ENCODE results near the gene ELOVL7.

The ELOVL7 gene

DNA sequence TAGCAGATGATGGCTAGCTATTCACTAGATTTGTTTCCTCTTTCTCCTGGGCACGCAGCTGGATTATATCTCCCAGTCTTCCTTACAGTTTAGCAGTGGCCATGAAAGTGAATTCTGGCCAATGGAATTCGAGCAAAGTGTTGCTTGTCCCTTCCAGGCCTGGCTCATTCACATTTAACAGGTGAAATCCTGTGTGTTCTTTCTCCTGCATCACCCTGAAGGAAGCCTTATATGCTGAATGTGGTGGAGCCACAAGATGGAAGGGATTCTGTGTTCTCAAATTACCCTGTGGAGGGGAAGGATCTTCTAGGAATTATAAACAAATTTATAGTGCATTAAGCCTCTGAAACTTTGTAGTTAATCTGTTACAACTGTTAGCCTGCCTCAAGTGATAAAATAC lies 8.2 kb upstream of the ELOVL7 start:
- no peak for DNase-seq (ENCODE audit: extremely low read depth, low read depth)

DNA sequence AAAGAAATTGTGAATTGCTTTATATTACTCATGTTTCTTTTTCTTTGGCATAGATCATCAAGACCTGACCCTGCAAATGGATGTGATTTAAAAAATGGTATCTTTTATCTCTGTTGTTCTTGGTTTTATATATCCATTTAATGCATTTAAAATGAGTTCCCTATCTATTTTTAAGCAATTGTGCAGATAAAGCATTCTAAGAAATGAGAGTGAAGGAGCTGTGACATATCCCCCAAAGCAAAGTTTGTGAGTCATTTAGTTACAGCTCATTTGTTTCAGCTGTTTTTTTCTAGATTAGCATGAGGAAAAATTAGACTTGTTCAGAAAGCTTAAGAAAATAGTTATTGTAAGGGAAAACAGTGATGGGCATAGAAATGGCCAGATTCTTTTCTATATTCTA lies 7.6 kb upstream of the ELOVL7 start:
- no peak overlapping the region for H3K4me3 ChIP-seq (replicated peaks; ENCODE audit: low read depth, low read length)
- TF ChIP-seq, protein P1, sequence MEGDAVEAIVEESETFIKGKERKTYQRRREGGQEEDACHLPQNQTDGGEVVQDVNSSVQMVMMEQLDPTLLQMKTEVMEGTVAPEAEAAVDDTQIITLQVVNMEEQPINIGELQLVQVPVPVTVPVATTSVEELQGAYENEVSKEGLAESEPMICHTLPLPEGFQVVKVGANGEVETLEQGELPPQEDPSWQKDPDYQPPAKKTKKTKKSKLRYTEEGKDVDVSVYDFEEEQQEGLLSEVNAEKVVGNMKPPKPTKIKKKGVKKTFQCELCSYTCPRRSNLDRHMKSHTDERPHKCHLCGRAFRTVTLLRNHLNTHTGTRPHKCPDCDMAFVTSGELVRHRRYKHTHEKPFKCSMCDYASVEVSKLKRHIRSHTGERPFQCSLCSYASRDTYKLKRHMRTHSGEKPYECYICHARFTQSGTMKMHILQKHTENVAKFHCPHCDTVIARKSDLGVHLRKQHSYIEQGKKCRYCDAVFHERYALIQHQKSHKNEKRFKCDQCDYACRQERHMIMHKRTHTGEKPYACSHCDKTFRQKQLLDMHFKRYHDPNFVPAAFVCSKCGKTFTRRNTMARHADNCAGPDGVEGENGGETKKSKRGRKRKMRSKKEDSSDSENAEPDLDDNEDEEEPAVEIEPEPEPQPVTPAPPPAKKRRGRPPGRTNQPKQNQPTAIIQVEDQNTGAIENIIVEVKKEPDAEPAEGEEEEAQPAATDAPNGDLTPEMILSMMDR (IDR thresholded peaks at IDR 0.05; ENCODE audit: low read depth, low read length, missing control alignments): no peak
- DNase-seq (ENCODE audit: extremely low read depth, low read depth): no peak

More for the DNA sequence above, 8.2 kb upstream of the ELOVL7 start:
- TF ChIP-seq, protein P1 (IDR thresholded peaks at IDR 0.05; ENCODE audit: low read depth, low read length, missing control alignments): no peak
- H3K4me3 ChIP-seq (replicated peaks; ENCODE audit: low read depth, low read length): no peak overlapping the region

- H3K4me3 ChIP-seq (replicated peaks; ENCODE audit: low read depth, low read length): no peak overlapping the region
- no peak for DNase-seq (ENCODE audit: extremely low read depth, low read depth)
- TF ChIP-seq, protein P1 (IDR thresholded peaks at IDR 0.05; ENCODE audit: low read depth, low read length, missing control alignments): no peak
Observed at GRCh38 chr5:60846298-60846697, 2.2 kb upstream of the ELOVL7 start.

- TF ChIP-seq, protein P1 (IDR thresholded peaks at IDR 0.05; ENCODE audit: low read depth, low read length, missing control alignments): no peak
- H3K4me3 ChIP-seq (replicated peaks; ENCODE audit: low read depth, low read length): peak overlapping the region; percentile 54
- DNase-seq (ENCODE audit: extremely low read depth, low read depth): no peak
Observed at GRCh38 chr5:60843386-60843935, 608 bp downstream of the ELOVL7 start.

DNA sequence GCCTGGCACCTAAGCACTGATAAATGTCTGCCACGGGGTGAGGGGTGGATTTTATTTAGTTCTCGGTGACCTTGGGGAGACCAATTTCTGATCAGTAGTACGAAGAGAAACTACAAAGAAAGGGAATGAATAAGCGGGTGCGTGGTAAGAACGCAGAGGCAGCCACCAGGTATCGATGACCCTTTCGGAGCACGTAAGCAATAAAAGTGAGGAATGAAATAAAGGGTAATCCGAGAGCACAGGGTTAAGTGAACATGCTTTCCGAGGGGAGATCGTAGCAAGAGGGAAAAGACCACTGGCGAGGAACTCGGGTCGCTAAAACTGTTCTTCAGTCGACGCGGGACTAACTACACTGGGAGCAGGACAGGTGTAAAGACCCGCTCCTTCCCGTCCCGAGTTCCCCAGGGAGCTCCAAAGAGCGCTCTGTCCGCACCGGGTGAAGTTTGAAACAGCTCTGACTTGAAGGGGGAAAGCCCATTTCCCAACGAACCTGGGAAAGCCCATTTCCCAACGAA lies 1.1 kb downstream of the ELOVL7 start:
- TF ChIP-seq, protein P1 (IDR thresholded peaks at IDR 0.05; ENCODE audit: low read depth, low read length, missing control alignments): no peak
- no peak for DNase-seq (ENCODE audit: extremely low read depth, low read depth)
- H3K4me3 ChIP-seq (replicated peaks; ENCODE audit: low read depth, low read length): peak overlapping the region; percentile 54; the same call in 1 of the 2 replicates

DNA sequence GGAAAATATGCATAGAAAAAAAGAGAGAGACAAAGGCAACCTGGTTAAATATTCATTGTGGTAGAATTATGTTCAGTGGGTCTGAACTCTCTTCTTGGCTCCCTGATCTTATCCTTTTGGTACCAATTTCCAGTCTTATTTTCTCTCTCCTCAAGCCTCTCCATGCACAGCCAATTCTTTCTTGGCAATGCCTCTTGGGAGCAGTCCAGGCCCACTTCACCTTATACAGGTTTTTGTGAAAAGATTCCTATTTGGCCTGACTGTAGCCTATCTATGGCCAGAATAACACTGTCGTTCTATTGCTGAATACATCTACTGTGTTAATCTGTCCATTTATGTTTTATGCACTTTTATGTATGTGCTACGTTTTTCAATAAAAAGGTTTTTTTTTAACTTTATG lies 2.7 kb downstream of the ELOVL7 start:
- no peak for DNase-seq (ENCODE audit: extremely low read depth, low read depth)
- no peak overlapping the region for H3K4me3 ChIP-seq (replicated peaks; ENCODE audit: low read depth, low read length)
- TF ChIP-seq, protein P1 (IDR thresholded peaks at IDR 0.05; ENCODE audit: low read depth, low read length, missing control alignments): no peak

DNA sequence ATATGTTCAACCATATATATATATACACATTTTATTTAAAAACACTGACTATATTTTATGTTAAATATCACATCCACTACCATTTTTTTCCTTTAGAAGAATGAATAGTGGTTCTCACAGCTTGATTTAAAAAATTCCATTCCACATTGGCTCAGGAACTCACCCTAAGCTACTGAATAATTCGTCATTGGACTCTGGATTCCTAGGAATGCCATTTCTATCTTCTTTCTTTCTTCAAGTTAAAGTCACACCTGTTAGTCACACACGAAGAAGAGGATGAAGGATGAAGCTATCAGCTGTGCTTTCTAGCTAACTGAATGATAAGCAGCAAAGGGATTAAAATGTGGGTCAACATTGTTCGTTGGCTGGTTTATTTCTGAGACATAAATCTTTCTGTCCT lies 7.9 kb downstream of the ELOVL7 start:
- TF ChIP-seq, protein P1 (IDR thresholded peaks at IDR 0.05; ENCODE audit: low read depth, low read length, missing control alignments): no peak
- H3K4me3 ChIP-seq (replicated peaks; ENCODE audit: low read depth, low read length): no peak overlapping the region

More for the DNA sequence above, 7.9 kb downstream of the ELOVL7 start:
- no peak for DNase-seq (ENCODE audit: extremely low read depth, low read depth)
